Liver (tissue), 9 donors: ENCODE results near the gene SSPN. TPM values are rescaled to one million over a fixed set of nuclear protein-coding genes. Genes with fewer than 3 reads are reported as not detected.

Source experiments
- DNase-seq: peaks from one replicate; pipeline ENCODE4 v3.0.0-alpha.2; 2017; ENCODE audit warnings: low spot score
- H3K27ac ChIP-seq, 2 donors: one replicate each; pipeline ENCODE4 v1.7.0; 2013; ENCODE audit warnings: inconsistent platforms in 2 of 2, low read length in 2 of 2, control low read depth in 1 of 2, low read depth in 1 of 2, mild to moderate bottlenecking in 1 of 2
- H3K27me3 ChIP-seq, 4 donors: one replicate each; pipeline versions ENCODE4 v1.6.1 to v1.7.0; 2013; ENCODE audit warnings: low read length in 3 of 4, inconsistent platforms in 1 of 4, mild to moderate bottlenecking in 1 of 4, moderate library complexity in 1 of 4; ENCODE audit not compliant: control insufficient read depth in 4 of 4, insufficient read depth in 4 of 4
- H3K36me3 ChIP-seq, 4 donors: one replicate each; pipeline versions ENCODE4 v1.6.1 to v1.7.0; 2013; ENCODE audit warnings: low read length in 3 of 4, mild to moderate bottlenecking in 3 of 4, low read depth in 1 of 4, moderate library complexity in 1 of 4; ENCODE audit not compliant: control insufficient read depth in 4 of 4, insufficient read depth in 3 of 4
- H3K4me1 ChIP-seq, 4 donors: one replicate each; pipeline versions ENCODE4 v1.6.1 to v1.7.0; 2013; ENCODE audit warnings: low read length in 3 of 4, mild to moderate bottlenecking in 3 of 4, moderate library complexity in 1 of 4; ENCODE audit not compliant: control insufficient read depth in 4 of 4, insufficient read depth in 4 of 4
- H3K4me3 ChIP-seq, 3 donors: one replicate each; pipeline versions ENCODE4 v1.6.1 to v1.7.0; 2013; ENCODE audit warnings: low read length in 3 of 3, control low read depth in 1 of 3, low read depth in 1 of 3, mild to moderate bottlenecking in 1 of 3
- H3K9ac ChIP-seq, 2 donors: one replicate each; pipeline ENCODE4 v1.7.0; 2013; ENCODE audit warnings: low read length in 2 of 2, mild to moderate bottlenecking in 2 of 2, moderate library complexity in 2 of 2, control low read depth in 1 of 2, low read depth in 1 of 2
- H3K9me3 ChIP-seq, 4 donors: one replicate each; pipeline versions ENCODE4 v1.6.1 to v1.7.0; 2013; ENCODE audit warnings: low read length in 3 of 4; ENCODE audit not compliant: control insufficient read depth in 4 of 4
- EGR1 ChIP-seq, 2 donors: IDR thresholded peaks; 2 replicates each; pipeline ENCODE4 v1.6.1; 2016 to 2018; ENCODE audit warnings: antibody characterized with exemption in 2 of 2, low read depth in 2 of 2
- FOXA2 ChIP-seq: IDR thresholded peaks from 2 replicates; pipeline ENCODE4 v1.6.1; 2016; ENCODE audit warnings: antibody characterized with exemption
- GABPA ChIP-seq, 2 donors: IDR thresholded peaks in 1 of 2; conservative IDR thresholded peaks in 1 of 2; 2 replicates each; pipeline ENCODE4 v1.6.1; 2016; ENCODE audit warnings: antibody characterized with exemption in 2 of 2, mild to moderate bottlenecking in 1 of 2, moderate library complexity in 1 of 2
- HNF4A ChIP-seq, 2 donors: conservative IDR thresholded peaks; 2 replicates each; pipeline ENCODE4 v1.6.1; 2016; ENCODE audit warnings: antibody characterized with exemption in 2 of 2, mild to moderate bottlenecking in 2 of 2
- HNF4G ChIP-seq: IDR thresholded peaks from 2 replicates; pipeline ENCODE4 v1.6.1; 2016; ENCODE audit warnings: antibody characterized with exemption
- JUND ChIP-seq, 2 donors: IDR thresholded peaks; 2 replicates each; pipeline ENCODE4 v1.6.1; 2016; ENCODE audit warnings: antibody characterized with exemption in 2 of 2
- MAX ChIP-seq: IDR thresholded peaks from 2 replicates; pipeline ENCODE4 v1.6.1; 2016; ENCODE audit warnings: antibody characterized with exemption
- NR2F2 ChIP-seq: IDR thresholded peaks from 2 replicates; pipeline ENCODE4 v1.6.1; 2016; ENCODE audit warnings: antibody characterized with exemption
- RAD21 ChIP-seq, 2 donors: IDR thresholded peaks; 2 replicates each; pipeline ENCODE4 v1.6.1; 2016; ENCODE audit warnings: antibody characterized with exemption in 2 of 2, mild to moderate bottlenecking in 2 of 2
- REST ChIP-seq: IDR thresholded peaks from 2 replicates; pipeline ENCODE4 v1.6.1; 2016; ENCODE audit warnings: antibody characterized with exemption, mild to moderate bottlenecking
- RXRA ChIP-seq, 2 donors: IDR thresholded peaks; 2 replicates each; pipeline ENCODE4 v1.6.1; 2017 to 2018; ENCODE audit warnings: antibody characterized with exemption in 2 of 2, mild to moderate bottlenecking in 1 of 2
- SP1 ChIP-seq: IDR thresholded peaks from 2 replicates; pipeline ENCODE4 v1.6.1; 2018; ENCODE audit warnings: antibody characterized with exemption, mild to moderate bottlenecking
- TAF1 ChIP-seq: conservative IDR thresholded peaks from 2 replicates; pipeline ENCODE4 v1.6.1; 2016; ENCODE audit warnings: antibody characterized with exemption, mild to moderate bottlenecking
- WGBS: extraction: QIAGEN DNeasy Blood & Tissue Kit; methylation state at CpG from one replicate; pipeline ENCODE4 v1.1.7; 2013; 5-methylcytosine and 5-hydroxymethylcytosine counted together
- polyA plus RNA-seq, 2 donors: library from polyadenylated mRNA; stranded (reverse) in 1 of 2; unstranded in 1 of 2; fragments of 200-250 nt in 1 of 2; fragments of >200 nt in 1 of 2; fragmentation: Nextera tagmentation in 1 of 2; extraction: Ambion mirVana in 1 of 2; gene quantifications; one replicate each; pipeline versions ENCODE4 v1.2.1 to v1.2.3, GENCODE V29; 2013 to 2015
- total RNA-seq, 2 donors: library from RNA; depleted of rRNA; stranded (reverse); fragments of >200 nt; gene quantifications; one replicate each; pipeline ENCODE4 v1.2.3, GENCODE V29; 2014
- TF ChIP-seq, protein P1 (sequence below): IDR thresholded peaks from 2 replicates; pipeline ENCODE4 v1.6.1; 2016; ENCODE audit warnings: antibody characterized with exemption
- donor health status: healthy.
- donor health status: healthy.
- donor health status: healthy.
- donor health status: healthy.
- donor health status: healthy.

The SSPN gene
- total and polyA plus RNA-seq, 4 donors, result 0.33 to 0.67 (median 0.46) TPM

DNA sequence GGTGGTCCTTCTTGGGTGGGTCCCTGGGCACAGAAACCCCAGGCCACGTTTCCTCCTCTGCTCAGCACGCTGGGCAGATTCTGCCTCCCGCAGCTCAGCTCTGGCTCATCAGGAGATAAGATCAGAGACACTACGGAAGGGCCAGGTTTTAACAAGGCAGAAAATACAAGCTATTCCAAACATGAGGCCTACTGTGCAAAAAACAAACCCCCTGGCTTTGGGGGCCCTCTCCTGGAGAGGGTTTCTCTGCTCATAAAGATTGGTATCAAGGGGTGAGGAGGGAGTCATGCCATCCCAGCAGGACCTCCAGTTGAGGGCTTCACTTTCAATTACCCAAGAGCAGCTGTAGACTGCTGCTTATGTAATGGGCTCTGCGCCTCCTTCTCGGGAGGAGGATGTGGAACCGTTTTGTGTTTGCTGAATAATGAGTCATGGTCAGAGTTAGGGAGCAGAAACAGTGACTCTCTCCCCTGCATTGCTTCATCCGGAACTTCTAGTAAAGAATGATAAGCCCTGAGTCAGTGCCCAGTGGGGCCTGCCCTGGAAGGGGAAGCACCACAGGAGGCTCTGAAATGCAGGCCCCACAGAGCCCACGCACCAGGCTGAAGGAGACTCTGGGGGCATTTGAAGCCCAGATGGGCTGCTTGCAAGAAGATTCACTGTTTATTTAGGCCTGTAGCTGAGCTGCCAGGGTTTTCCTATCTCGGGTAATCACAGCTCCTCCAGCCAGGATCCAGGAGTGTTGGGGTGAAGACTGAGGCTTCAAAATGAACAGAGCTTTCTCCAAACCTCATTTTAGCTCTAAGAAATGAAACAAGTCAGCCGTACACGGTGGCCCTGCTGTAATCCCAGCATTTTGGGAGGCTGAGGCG, 79.3 kb downstream of the SSPN start:
- WGBS, result 64% methylated on average over 13 of the region's 13 CpGs

GRCh38 chr12:26275313-26276131, 80.1 kb downstream of the SSPN start:
- Histone ChIP-seq H3K27me3 (no peaks in the 10 kb centered on the region), H3K36me3 (no peaks in the 10 kb centered on the region), H3K9ac (no peak overlapping the region), H3K4me1 (no peaks in the 10 kb centered on the region), H3K4me3 (no peak overlapping the region), H3K9me3 (no peaks in the 10 kb centered on the region), H3K27ac (peak overlapping the region in 1 of 2 donors; percentile 42)
- 93% methylated on average over 11 of the region's 11 CpGs for WGBS
- no peak for TF ChIP-seq NR2F2
- no peak for DNase-seq

More for the DNA sequence above, 79.3 kb downstream of the SSPN start:
- no peaks in the 10 kb centered on the region for H3K36me3 ChIP-seq
- H3K4me3 ChIP-seq, result no peak overlapping the region
- peak overlapping the region in 1 of 2 donors; percentile 42 for H3K27ac ChIP-seq
- DNase-seq, result no peak
- H3K9me3 ChIP-seq, result no peaks in the 10 kb centered on the region
- no peak for TF ChIP-seq FOXA2
- TF ChIP-seq, protein P1, sequence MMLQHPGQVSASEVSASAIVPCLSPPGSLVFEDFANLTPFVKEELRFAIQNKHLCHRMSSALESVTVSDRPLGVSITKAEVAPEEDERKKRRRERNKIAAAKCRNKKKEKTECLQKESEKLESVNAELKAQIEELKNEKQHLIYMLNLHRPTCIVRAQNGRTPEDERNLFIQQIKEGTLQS, result peak; percentile 62
- no peak for TF ChIP-seq REST
- TF ChIP-seq NR2F2, result no peak
- no peak for TF ChIP-seq SP1
- TF ChIP-seq RXRA (IDR thresholded peaks at IDR 0.05), result no peak
- TF ChIP-seq JUND (IDR thresholded peaks at IDR 0.05), result peak; percentile 90 to 91
- no peak for TF ChIP-seq GABPA (IDR thresholded peaks at IDR 0.05 in 1 of 2, conservative IDR thresholded peaks at IDR 0.05 in 1 of 2)
- no peak for TF ChIP-seq HNF4G
- TF ChIP-seq MAX, result peak; percentile 17
- TF ChIP-seq EGR1 (IDR thresholded peaks at IDR 0.05; ENCODE audit: low read depth in 2 of 2), result no peak
- no peak for TF ChIP-seq TAF1
- no peak for TF ChIP-seq HNF4A (conservative IDR thresholded peaks at IDR 0.05)
- no peak for TF ChIP-seq RAD21 (IDR thresholded peaks at IDR 0.05)
- H3K9ac ChIP-seq, result no peak overlapping the region
- H3K4me1 ChIP-seq, result no peaks in the 10 kb centered on the region
- H3K27me3 ChIP-seq, result no peaks in the 10 kb centered on the region
